Activated CD4-positive, alpha-beta T cell treated with anti-CD3 and anti-CD28 coated beads for 48 hours (primary cell): ENCODE results near the gene GAREM1.
"Not testable (repeated sequence)": the region's sequence is repeated elsewhere in the genome, so short reads cannot be mapped to it uniquely, and the experiment has no call there.

ENCODE experiments used
- DNase-seq: peaks from one replicate; pipeline ENCODE4 v3.0.0-alpha.2; 2020

The GAREM1 gene

GRCh38 chr18:32321826-32322225 is 148.9 kb downstream of the GAREM1 start:
- no peak for DNase-seq

GRCh38 chr18:32319084-32319483 is 151.6 kb downstream of the GAREM1 start:
- DNase-seq = no peak

- DNase-seq = no peak
Measured at GRCh38 chr18:32318581-32318980, 152.1 kb downstream of the GAREM1 start.

- no peak for DNase-seq
Measured at GRCh38 chr18:32317651-32318050, 153.0 kb downstream of the GAREM1 start.

GRCh38 chr18:32315881-32316280 is 154.8 kb downstream of the GAREM1 start:
- no peak for DNase-seq

GRCh38 chr18:32310774-32311173 is 159.9 kb downstream of the GAREM1 start:
- DNase-seq = no peak

- no peak for DNase-seq
Measured at GRCh38 chr18:32310101-32310500, 160.6 kb downstream of the GAREM1 start.

- no peak for DNase-seq
Measured at GRCh38 chr18:32308493-32309120, 162.1 kb downstream of the GAREM1 start.

- DNase-seq = no peak
Measured at GRCh38 chr18:32303400-32303799, 167.3 kb downstream of the GAREM1 start.

- no peak for DNase-seq
Measured at GRCh38 chr18:32302806-32303205, 167.9 kb downstream of the GAREM1 start.

- DNase-seq = peak; percentile 10
Measured at GRCh38 chr18:32301976-32302743, 168.5 kb downstream of the GAREM1 start.

GRCh38 chr18:32301361-32301760 is 169.3 kb downstream of the GAREM1 start:
- DNase-seq = no peak

- no peak for DNase-seq
Measured at GRCh38 chr18:32300914-32301313, 169.8 kb downstream of the GAREM1 start.

GRCh38 chr18:32299484-32299883 is 171.2 kb downstream of the GAREM1 start:
- DNase-seq = no peak

GRCh38 chr18:32298171-32298667 is 172.5 kb downstream of the GAREM1 start:
- DNase-seq = no peak

GRCh38 chr18:32297579-32298170 is 173.0 kb downstream of the GAREM1 start:
- DNase-seq = no peak

GRCh38 chr18:32296851-32297250 is 173.8 kb downstream of the GAREM1 start:
- DNase-seq = no peak

GRCh38 chr18:32295604-32296003 is 175.1 kb downstream of the GAREM1 start:
- DNase-seq = no peak

- DNase-seq = no peak
Measured at GRCh38 chr18:32293107-32293506, 177.6 kb downstream of the GAREM1 start.

- DNase-seq = not testable (repeated sequence)
Measured at GRCh38 chr18:32291623-32292022, 179.1 kb downstream of the GAREM1 start.

- DNase-seq = no peak
Measured at GRCh38 chr18:32290810-32291209, 179.9 kb downstream of the GAREM1 start.

GRCh38 chr18:32289483-32290075 is 181.1 kb downstream of the GAREM1 start:
- DNase-seq = peak; percentile 39

- DNase-seq = no peak
Measured at GRCh38 chr18:32287873-32288272, 182.8 kb downstream of the GAREM1 start.

GRCh38 chr18:32287249-32287648 is 183.4 kb downstream of the GAREM1 start:
- DNase-seq = peak; percentile 6
